Lung (tissue), 12 donors: ENCODE measurements around the gene ACLY. TPM values are rescaled to one million over a fixed set of nuclear protein-coding genes. Genes with fewer than 3 reads are reported as not detected.

Experiments used
- ATAC-seq: fragments of 200-7000 bp; cut with Tn5 transposase; one replicate; pipeline ENCODE4 v1.9.1; 2020; ENCODE audit warnings: moderate number of reproducible peaks; ENCODE audit not compliant: insufficient read depth, low FRiP score
- DNase-seq, 3 donors: peaks; one replicate each; pipeline ENCODE4 v3.0.0-alpha.2; 2013 to 2017
- H3K27ac ChIP-seq, 2 donors: one replicate each; pipeline ENCODE4 v1.5.1; 2013; ENCODE audit warnings: mild to moderate bottlenecking in 2 of 2, moderate library complexity in 2 of 2, control low read depth in 1 of 2, inconsistent platforms in 1 of 2, low read depth in 1 of 2, low read length in 1 of 2
- H3K27me3 ChIP-seq, 3 donors: one replicate each; pipeline ENCODE4 v1.5.1; 2013; ENCODE audit warnings: low read length in 2 of 3; ENCODE audit not compliant: control insufficient read depth in 3 of 3, insufficient read depth in 3 of 3
- H3K36me3 ChIP-seq, 4 donors: one replicate each; pipeline ENCODE4 v1.5.1; 2013; ENCODE audit warnings: low read length in 4 of 4, mild to moderate bottlenecking in 1 of 4, moderate library complexity in 1 of 4; ENCODE audit not compliant: control insufficient read depth in 4 of 4, insufficient read depth in 4 of 4
- H3K4me1 ChIP-seq, 5 donors: one replicate each; pipeline ENCODE4 v1.5.1; 2013; ENCODE audit warnings: low read length in 5 of 5, mild to moderate bottlenecking in 2 of 5, moderate library complexity in 1 of 5; ENCODE audit not compliant: control insufficient read depth in 5 of 5, insufficient read depth in 5 of 5
- H3K4me3 ChIP-seq: one replicate; pipeline ENCODE4 v1.5.1; 2013; ENCODE audit warnings: mild to moderate bottlenecking, control low read depth, moderate library complexity
- H3K9ac ChIP-seq, 2 donors: one replicate each; pipeline ENCODE4 v1.5.1; 2013; ENCODE audit warnings: low read length in 2 of 2, control low read depth in 1 of 2; ENCODE audit not compliant: insufficient read depth in 1 of 2
- H3K9me3 ChIP-seq, 4 donors: one replicate each; pipeline ENCODE4 v1.5.1; 2013; ENCODE audit warnings: low read length in 3 of 4, mild to moderate bottlenecking in 1 of 4, moderate library complexity in 1 of 4; ENCODE audit not compliant: control insufficient read depth in 4 of 4, insufficient read depth in 3 of 4
- WGBS, 2 donors: extraction: QIAGEN DNeasy Blood & Tissue Kit; methylation state at CpG; one replicate each; pipeline ENCODE4 v1.1.7; 2013; 5-methylcytosine and 5-hydroxymethylcytosine counted together
- polyA plus RNA-seq, 2 donors: library from polyadenylated mRNA; stranded (reverse); fragments of 200-250 nt; gene quantifications; one replicate each; pipeline ENCODE4 v1.2.1, GENCODE V29; 2013
- total RNA-seq, 2 donors: library from RNA; depleted of rRNA in 1 of 2; stranded (reverse); fragments of >200 nt in 1 of 2; gene quantifications; one replicate each; pipeline ENCODE4 v1.2.1, GENCODE V29; 2014 to 2021
- TF ChIP-seq, protein P1 (sequence below): IDR thresholded peaks from 2 replicates; pipeline ENCODE4 v1.5.1; 2012; ENCODE audit warnings: mild to moderate bottlenecking; ENCODE audit errors: control extremely low read depth, extremely low read depth
- donor health status: control.
- donor health status: control.
- donor health status: Bipolar disorder and iron deficiency.
- donor health status: healthy.
- donor health status: DM: yes; HTN: yes; CAD: no.

Gene ACLY
- total and polyA plus RNA-seq, 4 donors, result 27.5 to 158 (median 79.0) TPM

- Histone ChIP-seq H3K4me1 (peaks cover 0 to 10% (median 0%) of the 10 kb centered on the region in 5 donors), H3K4me3 (no peak overlapping the region), H3K9ac (no peak overlapping the region), H3K9me3 (no peaks in the 10 kb centered on the region), H3K27ac (no peak overlapping the region), H3K36me3 (peaks cover 22 to 71% (median 38%) of the 10 kb centered on the region in 4 donors), H3K27me3 (no peaks in the 10 kb centered on the region)
- DNase-seq, result no peak
- ATAC-seq, result no peak
- WGBS, 2 donors, result 90 to 93% methylated on average over 3 of the region's 3 CpGs
- TF ChIP-seq, protein P1, sequence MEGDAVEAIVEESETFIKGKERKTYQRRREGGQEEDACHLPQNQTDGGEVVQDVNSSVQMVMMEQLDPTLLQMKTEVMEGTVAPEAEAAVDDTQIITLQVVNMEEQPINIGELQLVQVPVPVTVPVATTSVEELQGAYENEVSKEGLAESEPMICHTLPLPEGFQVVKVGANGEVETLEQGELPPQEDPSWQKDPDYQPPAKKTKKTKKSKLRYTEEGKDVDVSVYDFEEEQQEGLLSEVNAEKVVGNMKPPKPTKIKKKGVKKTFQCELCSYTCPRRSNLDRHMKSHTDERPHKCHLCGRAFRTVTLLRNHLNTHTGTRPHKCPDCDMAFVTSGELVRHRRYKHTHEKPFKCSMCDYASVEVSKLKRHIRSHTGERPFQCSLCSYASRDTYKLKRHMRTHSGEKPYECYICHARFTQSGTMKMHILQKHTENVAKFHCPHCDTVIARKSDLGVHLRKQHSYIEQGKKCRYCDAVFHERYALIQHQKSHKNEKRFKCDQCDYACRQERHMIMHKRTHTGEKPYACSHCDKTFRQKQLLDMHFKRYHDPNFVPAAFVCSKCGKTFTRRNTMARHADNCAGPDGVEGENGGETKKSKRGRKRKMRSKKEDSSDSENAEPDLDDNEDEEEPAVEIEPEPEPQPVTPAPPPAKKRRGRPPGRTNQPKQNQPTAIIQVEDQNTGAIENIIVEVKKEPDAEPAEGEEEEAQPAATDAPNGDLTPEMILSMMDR, result no peak
Observed at GRCh38 chr17:41893384-41893783, 25.4 kb downstream of the ACLY start.

- H3K27me3 ChIP-seq, result no peaks in the 10 kb centered on the region
- no peak overlapping the region for H3K4me3 ChIP-seq
- H3K9ac ChIP-seq, result no peak overlapping the region
- DNase-seq, result no peak
- TF ChIP-seq, protein P1, result no peak
- H3K36me3 ChIP-seq, result peaks cover 15 to 73% (median 30%) of the 10 kb centered on the region in 4 donors
- WGBS, 2 donors, result 97% methylated on average over 4 of the region's 4 CpGs
- no peak for ATAC-seq
- H3K9me3 ChIP-seq, result no peaks in the 10 kb centered on the region
- peaks cover 0 to 10% (median 0%) of the 10 kb centered on the region in 5 donors for H3K4me1 ChIP-seq
- H3K27ac ChIP-seq, result no peak overlapping the region
Observed at GRCh38 chr17:41892021-41892376, 26.8 kb downstream of the ACLY start.

DNA sequence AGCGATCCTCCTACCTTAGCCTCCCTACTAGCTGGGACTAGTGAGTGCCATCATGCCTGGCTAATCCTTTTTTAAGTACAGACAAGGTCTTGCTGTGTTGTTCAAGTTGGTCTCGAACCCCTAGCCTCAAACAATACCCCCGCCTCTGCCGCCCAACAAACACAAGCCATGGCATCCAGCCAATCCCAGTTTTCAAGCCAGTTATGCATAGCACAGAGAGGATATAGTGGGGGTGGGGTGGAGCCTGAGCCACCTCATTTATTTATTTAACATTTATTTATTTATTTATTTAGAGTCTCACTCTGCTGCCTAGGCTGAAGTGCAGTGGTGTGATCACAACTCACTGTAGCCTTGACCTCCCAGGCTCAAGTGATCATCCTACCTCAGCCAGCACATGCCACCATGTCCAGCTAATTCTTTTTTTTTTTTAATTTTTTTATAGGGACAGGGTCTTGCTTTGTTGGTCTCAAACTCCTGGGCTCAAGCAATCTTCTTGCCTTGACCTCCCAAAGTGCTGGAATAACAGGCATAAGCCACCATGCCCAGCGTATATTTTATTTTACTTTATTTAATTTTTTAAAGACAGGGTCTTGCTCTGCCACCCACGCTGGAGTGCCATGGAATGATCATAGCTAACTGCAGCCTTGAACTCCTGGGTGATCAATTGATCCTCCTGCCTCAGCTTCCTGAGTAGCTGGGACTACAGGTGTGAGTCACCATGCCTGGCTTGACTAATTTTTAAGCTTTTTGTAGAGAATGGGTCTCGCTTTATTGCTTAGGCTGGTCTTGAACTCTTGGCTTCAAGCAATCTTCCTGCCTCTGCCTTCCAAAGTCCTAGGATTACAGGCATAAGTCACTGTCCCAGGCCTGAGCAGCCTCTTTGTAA, 27.4 kb downstream of the ACLY start:
- Histone ChIP-seq H3K4me3 (no peak overlapping the region), H3K27ac (no peak overlapping the region), H3K36me3 (peaks cover 15 to 72% (median 25%) of the 10 kb centered on the region in 4 donors), H3K9ac (no peak overlapping the region), H3K9me3 (no peaks in the 10 kb centered on the region), H3K4me1 (peaks cover 0 to 10% (median 0%) of the 10 kb centered on the region in 5 donors), H3K27me3 (no peaks in the 10 kb centered on the region)
- TF ChIP-seq, protein P1, result no peak
- DNase-seq, result no peak
- WGBS, 2 donors, result 92 to 96% methylated on average over 7 of the region's 7 CpGs
- ATAC-seq, result no peak
